ENCODE results near the gene LAMA3. TPM values are rescaled to one million over a fixed set of nuclear protein-coding genes. Genes with fewer than 3 reads are reported as not detected.
"Not testable (repeated sequence)": the region's sequence is repeated elsewhere in the genome, so short reads cannot be mapped to it uniquely, and the experiment has no call there.

The LAMA3 gene
- total RNA-seq, 3 donors from 2014 or later (not counting 1 experiment from before 2014, with no cell fraction given), result not detected

DNA sequence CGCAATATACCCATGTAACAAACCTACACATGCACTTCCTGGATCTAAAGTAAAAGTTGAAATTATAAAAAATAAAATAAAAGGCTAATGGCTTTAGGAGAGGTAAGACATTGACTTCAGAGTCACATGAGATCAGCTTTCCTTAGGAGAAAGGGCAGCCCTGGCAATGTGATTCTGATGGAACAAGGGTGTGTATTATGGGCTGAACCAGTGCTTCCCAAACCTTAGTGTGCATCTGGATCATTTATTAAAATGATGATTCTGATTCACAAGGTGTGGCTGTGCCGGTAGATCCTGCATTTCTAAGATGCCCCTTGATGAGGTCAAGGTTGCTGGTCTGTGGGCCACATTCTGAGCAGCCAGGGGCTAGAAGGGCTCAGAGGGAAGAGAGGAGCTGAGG lies 42.6 kb downstream of the LAMA3 start:
- TF ChIP-seq CTCF (IDR thresholded peaks at IDR 0.05), result no peak
- Histone ChIP-seq H3K4me1 (ENCODE audit: control insufficient read depth, insufficient read depth, low read length) (no peaks in the 10 kb centered on the region), H3K36me3 (ENCODE audit: control insufficient read depth, insufficient read depth, low read length) (no peaks in the 10 kb centered on the region), H3K27me3 (ENCODE audit: control insufficient read depth, insufficient read depth, low read length) (no peaks in the 10 kb centered on the region), H3K4me3 (ENCODE audit: low read length) (no peak overlapping the region), H3K9me3 (ENCODE audit: control insufficient read depth, insufficient read depth, low read length) (no peaks in the 10 kb centered on the region), H3K27ac (ENCODE audit: low read length) (no peak overlapping the region)
- no peaks in the 10 kb centered on the region for H3K4me1 Mint-ChIP-seq
- H3K9me3 Mint-ChIP-seq, result no peaks in the 10 kb centered on the region
- peaks cover 0 to 22% of the 10 kb centered on the region in 2 donors for H3K27me3 Mint-ChIP-seq (ENCODE audit: low read depth in 2 of 2)
- H3K36me3 Mint-ChIP-seq, result no peaks in the 10 kb centered on the region
- H3K4me3 Mint-ChIP-seq, result no peak overlapping the region
- DNase-seq, result no peak
- ATAC-seq, result no peak
- intact Hi-C loops (cut with micrococcal nuclease), result no loop called here
- no peak overlapping the region for H3K27ac Mint-ChIP-seq
- 95% methylated on average over 1 of the region's 2 CpGs for WGBS (ENCODE audit: insufficient coverage)

DNA sequence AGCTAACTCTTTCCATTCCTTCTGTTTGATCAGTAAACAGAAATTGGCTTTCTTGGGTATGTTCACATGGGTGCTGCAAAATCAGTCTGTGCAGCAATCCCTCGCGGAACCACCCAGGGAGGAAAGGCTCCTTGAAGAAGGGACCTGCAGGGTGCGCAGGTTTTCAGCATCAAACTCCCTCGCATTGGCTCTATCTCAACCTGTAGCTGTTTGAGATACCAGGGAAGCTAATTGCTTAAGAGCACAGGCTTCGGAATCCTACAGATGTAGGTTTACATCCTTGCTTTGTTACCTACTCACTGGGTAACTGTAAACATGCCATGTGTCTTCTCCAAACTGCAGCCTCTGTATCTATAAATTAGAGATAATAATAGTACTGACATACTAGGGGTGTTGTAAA lies 43.2 kb downstream of the LAMA3 start:
- Mint-ChIP-seq H3K36me3 (no peaks in the 10 kb centered on the region), H3K4me3 (no peak overlapping the region), H3K9me3 (no peaks in the 10 kb centered on the region), H3K27me3 (ENCODE audit: low read depth in 2 of 2) (peaks cover 5 to 22% of the 10 kb centered on the region in 2 donors), H3K4me1 (no peaks in the 10 kb centered on the region), H3K27ac (no peak overlapping the region)
- Histone ChIP-seq H3K27me3 (ENCODE audit: control insufficient read depth, insufficient read depth, low read length) (no peaks in the 10 kb centered on the region), H3K27ac (ENCODE audit: low read length) (no peak overlapping the region), H3K9me3 (ENCODE audit: control insufficient read depth, insufficient read depth, low read length) (no peaks in the 10 kb centered on the region), H3K4me3 (ENCODE audit: low read length) (no peak overlapping the region), H3K4me1 (ENCODE audit: control insufficient read depth, insufficient read depth, low read length) (no peaks in the 10 kb centered on the region), H3K36me3 (ENCODE audit: control insufficient read depth, insufficient read depth, low read length) (no peaks in the 10 kb centered on the region)
- intact Hi-C loops (cut with micrococcal nuclease), result no loop called here
- ATAC-seq (no peak), DNase-seq (no peak)
- no peak for TF ChIP-seq CTCF (IDR thresholded peaks at IDR 0.05)
- WGBS (ENCODE audit: insufficient coverage), result 76% methylated on average over 5 of the region's 5 CpGs

DNA sequence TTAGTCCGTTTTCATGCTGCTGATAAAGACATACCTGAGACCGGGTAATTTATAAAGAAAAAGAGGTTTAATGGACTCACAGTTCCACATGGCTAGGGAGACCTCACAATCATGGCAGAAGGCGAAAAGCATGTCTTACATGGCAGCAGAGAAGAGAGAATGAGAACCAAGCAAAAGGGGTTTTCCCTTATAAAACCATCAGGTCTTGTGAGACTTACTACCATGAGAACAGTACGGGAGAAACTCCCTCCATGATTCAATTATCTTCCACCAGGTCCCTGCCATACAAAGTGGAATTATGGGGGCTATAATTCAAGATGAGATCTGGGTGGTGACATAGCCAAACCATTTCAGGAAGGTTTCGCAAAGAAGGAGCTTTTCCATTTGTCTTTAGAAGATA lies 44.0 kb downstream of the LAMA3 start:
- ATAC-seq; H3K36me3 ChIP-seq (ENCODE audit: control insufficient read depth, insufficient read depth, low read length); H3K4me1 Mint-ChIP-seq; H3K9me3 Mint-ChIP-seq; H3K27ac ChIP-seq (ENCODE audit: low read length); H3K9me3 ChIP-seq (ENCODE audit: control insufficient read depth, insufficient read depth, low read length); H3K27me3 ChIP-seq (ENCODE audit: control insufficient read depth, insufficient read depth, low read length); H3K27ac Mint-ChIP-seq; H3K4me1 ChIP-seq (ENCODE audit: control insufficient read depth, insufficient read depth, low read length); H3K36me3 Mint-ChIP-seq; H3K4me3 Mint-ChIP-seq; intact Hi-C loops (cut with micrococcal nuclease); DNase-seq; H3K4me3 ChIP-seq (ENCODE audit: low read length): not testable (repeated sequence)
- peaks cover 13 to 30% of the 10 kb centered on the region in 2 donors for H3K27me3 Mint-ChIP-seq (ENCODE audit: low read depth in 2 of 2)
- 95% methylated on average over 4 of the region's 5 CpGs for WGBS (ENCODE audit: insufficient coverage)

- H3K36me3 Mint-ChIP-seq, result no peaks in the 10 kb centered on the region
- H3K27me3 Mint-ChIP-seq (ENCODE audit: low read depth in 2 of 2), result peaks cover 16 to 31% of the 10 kb centered on the region in 2 donors
- intact Hi-C loops (cut with micrococcal nuclease), result no loop called here
- Histone ChIP-seq H3K4me1 (ENCODE audit: control insufficient read depth, insufficient read depth, low read length) (no peaks in the 10 kb centered on the region), H3K27ac (ENCODE audit: low read length) (no peak overlapping the region), H3K27me3 (ENCODE audit: control insufficient read depth, insufficient read depth, low read length) (no peaks in the 10 kb centered on the region), H3K36me3 (ENCODE audit: control insufficient read depth, insufficient read depth, low read length) (no peaks in the 10 kb centered on the region), H3K4me3 (ENCODE audit: low read length) (no peak overlapping the region), H3K9me3 (ENCODE audit: control insufficient read depth, insufficient read depth, low read length) (no peaks in the 10 kb centered on the region)
- DNase-seq (no peak), ATAC-seq (no peak)
- TF ChIP-seq CTCF (IDR thresholded peaks at IDR 0.05), result no peak
- H3K27ac Mint-ChIP-seq, result no peak overlapping the region
- WGBS (ENCODE audit: insufficient coverage), result 83% methylated on average over 7 of the region's 7 CpGs
- H3K4me3 Mint-ChIP-seq, result no peak overlapping the region
- H3K9me3 Mint-ChIP-seq, result no peaks in the 10 kb centered on the region
- H3K4me1 Mint-ChIP-seq, result peaks cover 0 to 8% of the 10 kb centered on the region in 2 donors
Observed at GRCh38 chr18:23733895-23734294, 44.6 kb downstream of the LAMA3 start.

Measured in natural killer cell (primary cell).